ENCODE results near the gene TPMT.

GRCh38 chr6:18171871-18172270, 17.0 kb upstream of the TPMT start:
- TF ChIP-seq CTCF (IDR thresholded peaks at IDR 0.05; ENCODE audit: low read depth, low read length, missing input control) (no peak), RXRA (IDR thresholded peaks at IDR 0.05) (no peak), RAD21 (IDR thresholded peaks at IDR 0.05) (no peak), TAF1 (conservative IDR thresholded peaks at IDR 0.05) (no peak)

Measured in liver (tissue), 3 donors.